Body of pancreas (tissue), 4 donors: ENCODE data around the gene FAM124A.

ENCODE experiments used
- CTCF ChIP-seq, 7 experiments: fragments of 450-650 bp in 4 of 7; fragments of 200-600 bp in 3 of 7; sonication (generic) in 3 of 7; IDR thresholded peaks; one replicate each; pipeline ENCODE4 v1.5.1; 2016 to 2019; ENCODE audit warnings: antibody characterized with exemption in 7 of 7
- POLR2A ChIP-seq, 3 donors: fragments of 450-650 bp; IDR thresholded peaks; one replicate each; pipeline ENCODE4 v1.6.1; 2016; ENCODE audit warnings: antibody characterized with exemption in 3 of 3, mild to moderate bottlenecking in 2 of 3

DNA sequence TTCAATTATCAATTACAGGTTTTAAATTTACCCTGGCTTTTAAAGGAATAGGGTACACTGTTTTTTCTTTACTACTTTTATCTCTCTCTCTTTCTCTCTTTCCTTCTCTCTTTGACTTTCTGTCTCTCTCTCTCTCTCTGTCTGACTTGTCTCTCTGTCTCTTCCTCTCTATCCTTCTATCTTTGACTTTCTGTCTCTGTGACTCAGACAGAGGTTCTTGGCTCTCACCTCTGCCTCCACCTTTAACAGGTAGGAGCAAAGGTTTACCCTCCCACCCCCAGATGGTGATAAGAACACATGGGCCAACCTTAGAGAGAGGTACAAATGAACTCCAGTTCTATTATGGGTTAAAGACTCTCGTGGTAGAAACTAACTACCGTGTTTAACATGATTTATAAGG, 20.3 kb upstream of the FAM124A start:
- no peak for TF ChIP-seq CTCF (IDR thresholded peaks at IDR 0.05)
- no peak for TF ChIP-seq POLR2A (IDR thresholded peaks at IDR 0.05)
